Central memory CD8-positive, alpha-beta T cell (primary cell): ENCODE measurements around the gene OPCML.

ENCODE experiments used
- ATAC-seq: fragments of 150-1000 bp; cut with Tn5 transposase; replicated peaks from 2 replicates; pipeline ENCODE4 v1.10.0; 2022; ENCODE audit warnings: mild to moderate bottlenecking, moderate FRiP score, moderate number of reproducible peaks; ENCODE audit not compliant: poor library complexity, severe bottlenecking; ENCODE audit errors: extremely low read depth
- DNase-seq, 2 donors: peaks; one replicate each; pipeline ENCODE4 v3.0.0; 2021; ENCODE audit warnings: low spot score in 2 of 2
- H3K27ac Mint-ChIP-seq: one replicate; pipeline ENCODE4 v1.8.0; 2022; ENCODE audit warnings: low read depth, mild to moderate bottlenecking, moderate library complexity, mixed read lengths
- H3K27me3 Mint-ChIP-seq: one replicate; pipeline ENCODE4 v1.8.0; 2022; ENCODE audit warnings: mixed read lengths
- H3K36me3 Mint-ChIP-seq: one replicate; pipeline ENCODE4 v1.8.0; 2022; ENCODE audit warnings: mild to moderate bottlenecking, moderate library complexity, mixed read lengths; ENCODE audit not compliant: insufficient read depth
- H3K4me1 Mint-ChIP-seq: one replicate; pipeline ENCODE4 v1.8.0; 2022; ENCODE audit warnings: mixed read lengths
- H3K4me3 Mint-ChIP-seq: one replicate; pipeline ENCODE4 v1.8.0; 2022; ENCODE audit warnings: mild to moderate bottlenecking, moderate library complexity, mixed read lengths
- H3K9me3 Mint-ChIP-seq: one replicate; pipeline ENCODE4 v1.8.0; 2022; ENCODE audit warnings: mixed read lengths

Gene OPCML

GRCh38 chr11:132556316-132556715 is 976.0 kb downstream of the OPCML start:
- Mint-ChIP-seq H3K9me3 (peaks cover 16% of the 10 kb centered on the region), H3K36me3 (no peaks in the 10 kb centered on the region), H3K27ac (no peak overlapping the region), H3K27me3 (no peaks in the 10 kb centered on the region), H3K4me1 (no peaks in the 10 kb centered on the region), H3K4me3 (no peak overlapping the region)
- ATAC-seq (no peak), DNase-seq (no peak)

- Mint-ChIP-seq H3K27ac (no peak overlapping the region), H3K27me3 (no peaks in the 10 kb centered on the region), H3K36me3 (no peaks in the 10 kb centered on the region), H3K4me1 (no peaks in the 10 kb centered on the region), H3K9me3 (peaks cover 16% of the 10 kb centered on the region), H3K4me3 (no peak overlapping the region)
- DNase-seq (no peak), ATAC-seq (no peak)
Observed at GRCh38 chr11:132555617-132556016, 976.7 kb downstream of the OPCML start.

GRCh38 chr11:132551016-132551415 is 981.3 kb downstream of the OPCML start:
- no peaks in the 10 kb centered on the region for H3K27me3 Mint-ChIP-seq
- DNase-seq (no peak), ATAC-seq (no peak)
- no peaks in the 10 kb centered on the region for H3K36me3 Mint-ChIP-seq
- no peak overlapping the region for H3K4me3 Mint-ChIP-seq
- no peaks in the 10 kb centered on the region for H3K4me1 Mint-ChIP-seq
- H3K9me3 Mint-ChIP-seq, result peaks cover 7% of the 10 kb centered on the region
- no peak overlapping the region for H3K27ac Mint-ChIP-seq

- DNase-seq (no peak), ATAC-seq (no peak)
- peaks cover 7% of the 10 kb centered on the region for H3K9me3 Mint-ChIP-seq
- no peaks in the 10 kb centered on the region for H3K4me1 Mint-ChIP-seq
- H3K36me3 Mint-ChIP-seq, result no peaks in the 10 kb centered on the region
- H3K27me3 Mint-ChIP-seq, result no peaks in the 10 kb centered on the region
- no peak overlapping the region for H3K4me3 Mint-ChIP-seq
- no peak overlapping the region for H3K27ac Mint-ChIP-seq
Observed at GRCh38 chr11:132549561-132549960, 982.7 kb downstream of the OPCML start.

- no peak overlapping the region for H3K4me3 Mint-ChIP-seq
- no peaks in the 10 kb centered on the region for H3K4me1 Mint-ChIP-seq
- H3K27ac Mint-ChIP-seq, result no peak overlapping the region
- DNase-seq, result no peak
- no peaks in the 10 kb centered on the region for H3K27me3 Mint-ChIP-seq
- H3K9me3 Mint-ChIP-seq, result peaks cover 7% of the 10 kb centered on the region
- no peak for ATAC-seq
- H3K36me3 Mint-ChIP-seq, result no peaks in the 10 kb centered on the region
Observed at GRCh38 chr11:132549001-132549400, 983.3 kb downstream of the OPCML start.

- H3K36me3 Mint-ChIP-seq, result no peaks in the 10 kb centered on the region
- H3K27me3 Mint-ChIP-seq, result no peaks in the 10 kb centered on the region
- no peak overlapping the region for H3K4me3 Mint-ChIP-seq
- DNase-seq (no peak), ATAC-seq (no peak)
- H3K27ac Mint-ChIP-seq, result no peak overlapping the region
- no peaks in the 10 kb centered on the region for H3K4me1 Mint-ChIP-seq
- no peaks in the 10 kb centered on the region for H3K9me3 Mint-ChIP-seq
Observed at GRCh38 chr11:132544007-132544406, 988.3 kb downstream of the OPCML start.

GRCh38 chr11:132541794-132542193 is 990.5 kb downstream of the OPCML start:
- H3K4me3 Mint-ChIP-seq, result no peak overlapping the region
- no peaks in the 10 kb centered on the region for H3K27me3 Mint-ChIP-seq
- no peaks in the 10 kb centered on the region for H3K4me1 Mint-ChIP-seq
- DNase-seq (no peak), ATAC-seq (no peak)
- H3K27ac Mint-ChIP-seq, result no peak overlapping the region
- no peaks in the 10 kb centered on the region for H3K9me3 Mint-ChIP-seq
- H3K36me3 Mint-ChIP-seq, result no peaks in the 10 kb centered on the region

- no peak for ATAC-seq
- no peaks in the 10 kb centered on the region for H3K27me3 Mint-ChIP-seq
Observed at GRCh38 chr11:132540581-132540980, 991.7 kb downstream of the OPCML start.

GRCh38 chr11:132539590-132540368 is 992.5 kb downstream of the OPCML start:
- ATAC-seq (no peak), DNase-seq (no peak)
- Mint-ChIP-seq H3K9me3 (no peaks in the 10 kb centered on the region), H3K27me3 (no peaks in the 10 kb centered on the region), H3K36me3 (no peaks in the 10 kb centered on the region), H3K27ac (no peak overlapping the region), H3K4me3 (no peak overlapping the region), H3K4me1 (no peaks in the 10 kb centered on the region)

More at GRCh38 chr11:132540581-132540980, 991.7 kb downstream of the OPCML start:
- Mint-ChIP-seq H3K36me3 (no peaks in the 10 kb centered on the region), H3K27ac (no peak overlapping the region), H3K9me3 (no peaks in the 10 kb centered on the region), H3K4me3 (no peak overlapping the region), H3K4me1 (no peaks in the 10 kb centered on the region)
- DNase-seq, result no peak

GRCh38 chr11:132538642-132539041 is 993.7 kb downstream of the OPCML start:
- Mint-ChIP-seq H3K9me3 (no peaks in the 10 kb centered on the region), H3K36me3 (no peaks in the 10 kb centered on the region), H3K27ac (no peak overlapping the region), H3K4me3 (no peak overlapping the region), H3K27me3 (no peaks in the 10 kb centered on the region), H3K4me1 (no peaks in the 10 kb centered on the region)
- DNase-seq (no peak), ATAC-seq (no peak)

- Mint-ChIP-seq H3K27me3 (no peaks in the 10 kb centered on the region), H3K4me3 (no peak overlapping the region), H3K36me3 (no peaks in the 10 kb centered on the region), H3K4me1 (no peaks in the 10 kb centered on the region), H3K27ac (no peak overlapping the region), H3K9me3 (peaks cover 2% of the 10 kb centered on the region)
- DNase-seq (no peak), ATAC-seq (no peak)
Observed at GRCh38 chr11:132535830-132536229, 996.5 kb downstream of the OPCML start.

GRCh38 chr11:132531921-132532320 is 1000.4 kb downstream of the OPCML start:
- Mint-ChIP-seq H3K4me1 (no peaks in the 10 kb centered on the region), H3K36me3 (no peaks in the 10 kb centered on the region), H3K4me3 (no peak overlapping the region), H3K27ac (no peak overlapping the region), H3K27me3 (no peaks in the 10 kb centered on the region), H3K9me3 (peaks cover 9% of the 10 kb centered on the region)
- ATAC-seq, result no peak
- no peak for DNase-seq

- no peak for DNase-seq
- no peaks in the 10 kb centered on the region for H3K4me1 Mint-ChIP-seq
- no peak for ATAC-seq
- no peaks in the 10 kb centered on the region for H3K36me3 Mint-ChIP-seq
- H3K27ac Mint-ChIP-seq, result no peak overlapping the region
- no peaks in the 10 kb centered on the region for H3K27me3 Mint-ChIP-seq
- H3K4me3 Mint-ChIP-seq, result no peak overlapping the region
- H3K9me3 Mint-ChIP-seq, result peaks cover 15% of the 10 kb centered on the region
Observed at GRCh38 chr11:132528181-132528580, 1004.1 kb downstream of the OPCML start.
